Activated CD4-positive, alpha-beta T cell treated with anti-CD3 and anti-CD28 coated beads, Interleukin-2, amount 50 U/mL, for 4 hours (primary cell): ENCODE results near the gene AFMID.
"Not testable (repeated sequence)": the region's sequence is repeated elsewhere in the genome, so short reads cannot be mapped to it uniquely, and the experiment has no call there.

Source experiments
- DNase-seq, 2 experiments: peaks; one replicate each; pipeline ENCODE4 v3.0.0-alpha.2; 2020

AFMID gene

GRCh38 chr17:78224231-78225087 is 37.3 kb downstream of the AFMID start:
- no peak for DNase-seq

- DNase-seq: no peak
Measured at GRCh38 chr17:78225088-78225865, 38.1 kb downstream of the AFMID start.

- no peak for DNase-seq
Measured at GRCh38 chr17:78226055-78226758, 39.0 kb downstream of the AFMID start.

- no peak for DNase-seq
Measured at GRCh38 chr17:78226759-78227454, 39.7 kb downstream of the AFMID start.

GRCh38 chr17:78227455-78227916 is 40.3 kb downstream of the AFMID start:
- DNase-seq: no peak

GRCh38 chr17:78228176-78228575 is 41.0 kb downstream of the AFMID start:
- DNase-seq: no peak

GRCh38 chr17:78230252-78230962 is 43.2 kb downstream of the AFMID start:
- no peak for DNase-seq

- DNase-seq: no peak
Measured at GRCh38 chr17:78230996-78231935, 44.1 kb downstream of the AFMID start, which contains the start of gene TMEM235. Gene TMEM235, plus strand, starts transcription at chr17:78231631. Its CDS starts 393 bp downstream, at chr17:78232024.

GRCh38 chr17:78231991-78232858 is 45.1 kb downstream of the AFMID start:
- DNase-seq: no peak

GRCh38 chr17:78232859-78233173 is 45.7 kb downstream of the AFMID start:
- DNase-seq: no peak

GRCh38 chr17:78233678-78234077 is 46.5 kb downstream of the AFMID start:
- no peak for DNase-seq

GRCh38 chr17:78234261-78234865 is 47.2 kb downstream of the AFMID start:
- no peak for DNase-seq

- DNase-seq: not testable (repeated sequence)
Measured at GRCh38 chr17:78235022-78235421, 47.9 kb downstream of the AFMID start.

GRCh38 chr17:78235885-78236284 is 48.7 kb downstream of the AFMID start:
- DNase-seq: no peak

- no peak for DNase-seq
Measured at GRCh38 chr17:78236362-78237127, 49.4 kb downstream of the AFMID start.

GRCh38 chr17:78237401-78238012 is 50.3 kb downstream of the AFMID start:
- DNase-seq: no peak

GRCh38 chr17:78238823-78239488 is 51.8 kb downstream of the AFMID start:
- no peak for DNase-seq
